ENCODE data around the gene HUWE1.

HUWE1 gene

DNA sequence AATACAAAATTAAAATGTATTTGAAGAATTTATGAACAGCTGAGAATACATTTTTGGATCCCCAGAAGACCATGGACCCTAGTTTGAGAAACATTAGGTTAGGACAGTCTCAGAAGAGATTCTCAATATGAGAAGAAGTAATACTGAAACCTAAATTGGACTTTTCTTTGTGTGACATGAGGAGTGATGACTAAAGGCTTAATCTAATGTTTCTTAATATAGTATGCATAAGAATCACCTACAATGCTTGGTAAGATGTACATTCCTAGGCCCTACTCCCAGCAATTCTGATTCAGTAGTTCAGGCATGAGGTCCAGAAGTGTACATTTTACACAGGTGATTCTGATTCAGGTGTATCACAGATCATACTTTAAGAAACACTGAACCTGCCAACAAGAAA, 31.6 kb upstream of the HUWE1 start:
- TF ChIP-seq CTCF (conservative IDR thresholded peaks at IDR 0.05) = no peak

DNA sequence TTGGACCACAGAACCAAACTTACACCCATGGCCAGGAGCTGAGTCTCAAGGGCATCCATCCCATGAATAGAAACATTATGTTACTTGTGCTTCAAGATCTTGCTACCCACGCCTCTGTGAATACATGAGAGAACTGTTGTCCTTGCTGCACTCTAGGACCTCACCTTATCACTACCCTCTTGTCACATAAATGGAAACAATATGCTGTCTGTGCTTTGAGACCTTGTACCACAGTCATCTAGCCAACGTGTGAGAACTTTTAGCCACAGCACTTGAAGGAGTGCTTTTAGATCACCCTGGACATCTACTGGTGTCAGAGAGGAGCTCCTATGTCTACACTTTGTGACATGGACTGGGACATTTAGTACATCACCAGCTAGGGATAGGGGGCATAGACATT, 30.7 kb upstream of the HUWE1 start:
- no peak overlapping the region for H3K27ac ChIP-seq
- TF ChIP-seq CTCF (conservative IDR thresholded peaks at IDR 0.05) = no peak

More for the DNA sequence above, 31.6 kb upstream of the HUWE1 start:
- no peak overlapping the region for H3K27ac ChIP-seq

DNA sequence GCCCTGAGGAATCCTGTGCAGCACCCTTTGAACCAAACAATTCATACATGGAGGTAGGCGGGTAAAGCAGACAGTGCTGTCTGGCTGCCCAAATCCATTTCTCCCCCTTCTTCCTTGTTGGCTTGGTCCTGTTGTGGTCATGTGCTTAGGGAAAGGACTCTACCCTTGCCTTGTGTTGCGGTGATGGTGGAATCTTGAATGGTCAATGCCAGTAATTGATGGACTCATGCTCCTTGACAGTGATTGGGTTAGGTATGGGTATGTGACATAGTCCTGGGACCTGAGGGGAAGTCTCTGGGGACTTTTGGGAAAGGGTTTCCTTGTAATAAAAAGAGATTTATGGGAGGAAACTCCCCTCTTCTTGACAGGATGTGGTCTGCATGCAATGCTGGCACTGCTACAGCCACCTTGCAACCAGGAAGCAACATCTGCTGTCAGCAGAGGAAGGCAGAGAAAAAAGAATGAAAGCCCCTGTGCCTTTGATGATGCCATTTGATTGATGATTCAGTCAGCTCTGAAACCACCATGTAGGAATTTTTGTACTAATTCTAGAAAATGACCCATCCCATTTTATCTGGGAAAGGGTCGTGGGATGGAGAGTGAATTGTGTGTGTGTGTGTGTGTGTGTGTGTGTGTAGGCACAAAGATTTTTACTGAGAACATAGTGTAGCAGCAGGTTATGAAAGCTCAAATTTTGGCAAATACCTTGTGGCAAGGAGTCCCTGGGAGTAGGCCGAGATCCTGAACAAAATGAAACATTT, 30.0 kb upstream of the HUWE1 start:
- no peak for TF ChIP-seq CTCF (conservative IDR thresholded peaks at IDR 0.05)
- no peak overlapping the region for H3K27ac ChIP-seq

DNA sequence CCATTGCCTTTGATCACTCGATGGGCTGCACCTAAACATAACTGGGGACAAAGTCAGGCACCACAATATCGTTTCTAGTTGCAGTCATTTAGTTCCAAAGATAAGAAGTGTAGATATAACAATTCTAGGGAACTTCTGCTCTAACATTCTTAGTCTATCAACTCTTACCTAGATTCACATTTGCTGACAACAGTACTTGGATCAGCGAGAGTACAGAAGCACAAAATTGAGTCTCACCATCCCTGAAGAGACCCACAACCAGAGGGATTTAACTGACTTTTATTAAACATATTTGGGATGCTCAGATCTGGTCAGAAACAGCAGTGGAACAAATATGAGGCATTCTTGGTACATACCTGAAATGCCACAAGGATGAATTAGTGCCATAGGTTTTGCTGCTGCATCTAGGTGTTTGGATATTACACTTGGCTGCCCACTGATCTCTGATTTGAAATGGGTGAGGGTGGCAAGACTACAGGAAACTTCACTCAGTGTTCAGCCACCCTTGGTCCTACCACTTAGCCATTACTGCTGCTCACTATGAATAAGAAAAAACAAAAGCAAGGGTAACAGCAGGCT, 28.9 kb upstream of the HUWE1 start:
- H3K27ac ChIP-seq = no peak overlapping the region; the same call in 1 of the 2 replicates
- no peak for TF ChIP-seq CTCF (conservative IDR thresholded peaks at IDR 0.05)

DNA sequence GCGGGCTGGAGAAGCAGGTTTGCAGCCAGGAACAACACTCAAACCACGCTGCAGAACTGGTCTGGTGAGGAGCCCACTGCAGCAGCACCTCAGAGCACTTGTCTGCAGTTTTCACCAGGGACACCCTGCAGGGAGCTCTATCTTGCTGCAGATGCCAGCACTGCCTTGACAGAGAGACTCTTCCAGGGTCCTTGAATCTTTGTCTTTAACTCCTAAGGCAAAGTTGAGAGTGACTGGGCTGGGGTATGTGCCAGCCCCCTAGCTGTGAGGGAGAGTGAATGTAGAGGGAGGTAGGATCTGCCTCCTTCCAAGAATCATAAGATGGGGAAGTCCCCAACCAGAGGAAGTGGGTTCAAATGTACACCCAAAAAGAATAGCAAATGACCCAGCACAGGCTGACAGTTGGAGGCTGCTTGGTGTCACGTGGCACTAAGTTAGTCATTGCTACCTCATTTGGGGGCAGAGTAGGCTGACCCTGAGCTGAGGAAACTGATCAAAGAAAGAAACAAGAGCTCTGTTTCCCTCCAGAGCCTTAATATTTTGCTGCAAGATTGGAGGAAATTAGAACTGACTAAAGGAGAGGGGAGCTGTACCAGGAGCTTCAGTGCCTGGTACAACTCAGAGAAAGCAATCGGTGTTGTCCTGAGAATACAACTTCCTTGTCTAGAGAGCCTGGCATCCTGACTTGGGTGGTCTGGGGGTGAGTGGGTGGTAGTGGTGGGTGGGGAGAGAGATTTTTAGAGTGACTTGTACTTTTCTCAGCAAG, 28.2 kb upstream of the HUWE1 start:
- peak overlapping the region; percentile 40 for H3K27ac ChIP-seq
- 0 out of 2 replicates have a peak, but pooled peaks have one; percentile 9 for TF ChIP-seq CTCF (conservative IDR thresholded peaks at IDR 0.05)

- H3K27ac ChIP-seq = peak overlapping the region; percentile 40
- TF ChIP-seq CTCF (conservative IDR thresholded peaks at IDR 0.05) = no peak
Measured at GRCh38 chrX:53713987-53714579, 27.6 kb upstream of the HUWE1 start.

DNA sequence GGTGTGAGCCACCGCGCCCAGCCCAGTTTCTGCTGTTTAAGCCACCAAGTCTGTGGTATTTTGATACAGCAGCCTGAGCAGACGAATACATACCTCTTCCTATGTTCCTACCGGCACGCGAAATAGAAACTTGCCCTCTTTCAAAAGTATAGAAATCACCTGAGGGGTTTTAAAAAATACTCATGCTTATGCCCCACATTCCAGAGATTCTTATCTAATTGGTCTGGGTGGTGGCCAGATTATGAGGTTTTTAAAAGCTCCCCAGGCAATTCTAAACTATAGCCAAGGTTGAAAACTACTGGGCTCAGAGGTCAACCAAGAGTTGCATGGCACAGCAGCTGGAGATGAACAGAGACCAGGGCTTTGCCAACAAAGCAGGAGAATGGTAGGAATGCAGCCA, 24.9 kb upstream of the HUWE1 start:
- no peak for TF ChIP-seq CTCF (conservative IDR thresholded peaks at IDR 0.05)
- H3K27ac ChIP-seq = no peak overlapping the region
